GM06990 (cell line): ENCODE data around the gene ARMC2.

Experiments
- DNase-seq: peaks from one replicate; pipeline ENCODE4 v3.0.0-alpha.2; 2011; ENCODE audit not compliant: insufficient read length; ENCODE audit errors: extremely low read depth
- H3K27me3 ChIP-seq: replicated peaks from 2 replicates; pipeline ENCODE4 v1.6.0; 2011; ENCODE audit warnings: low read length; ENCODE audit not compliant: control insufficient read depth, insufficient read depth
- H3K36me3 ChIP-seq: 2 replicates; pipeline ENCODE4 v1.5.1; 2011; ENCODE audit warnings: low read length; ENCODE audit not compliant: control insufficient read depth, insufficient read depth
- H3K4me3 ChIP-seq: replicated peaks from 2 replicates; pipeline ENCODE4 v1.5.1; 2011; ENCODE audit warnings: low read depth, mild to moderate bottlenecking, control low read depth, low read length
- TF ChIP-seq, protein P1 (sequence below): IDR thresholded peaks from 2 replicates; pipeline ENCODE4 v1.5.1; 2011; ENCODE audit warnings: low read length, control low read depth, mild to moderate bottlenecking, inconsistent platforms; ENCODE audit not compliant: insufficient read depth, poor library complexity, severe bottlenecking

Gene ARMC2

DNA sequence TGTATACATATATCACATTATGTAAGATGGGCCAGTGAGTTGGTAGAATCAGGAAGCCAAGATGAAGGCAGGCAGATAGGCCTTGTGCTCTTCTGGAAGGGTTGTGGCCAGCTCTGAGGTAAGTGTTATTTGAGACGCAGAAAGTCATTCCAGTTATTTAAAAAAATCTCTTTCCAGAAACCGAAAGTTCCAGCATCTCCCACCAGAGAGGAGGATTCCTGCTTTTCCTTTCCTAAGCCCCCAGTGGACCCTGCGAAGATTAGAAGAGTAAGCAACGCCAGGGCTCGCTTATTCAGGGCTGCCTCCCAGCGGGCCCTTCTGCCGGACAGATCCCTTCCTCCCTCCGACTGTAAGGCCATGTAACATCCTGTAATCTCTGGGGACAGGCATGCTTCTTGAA lies 20.4 kb downstream of the ARMC2 start:
- Histone ChIP-seq H3K4me3 (no peak overlapping the region), H3K27me3 (peaks cover 1% of the 10 kb centered on the region), H3K36me3 (no peaks in the 10 kb centered on the region)
- DNase-seq = no peak
- TF ChIP-seq, protein P1, sequence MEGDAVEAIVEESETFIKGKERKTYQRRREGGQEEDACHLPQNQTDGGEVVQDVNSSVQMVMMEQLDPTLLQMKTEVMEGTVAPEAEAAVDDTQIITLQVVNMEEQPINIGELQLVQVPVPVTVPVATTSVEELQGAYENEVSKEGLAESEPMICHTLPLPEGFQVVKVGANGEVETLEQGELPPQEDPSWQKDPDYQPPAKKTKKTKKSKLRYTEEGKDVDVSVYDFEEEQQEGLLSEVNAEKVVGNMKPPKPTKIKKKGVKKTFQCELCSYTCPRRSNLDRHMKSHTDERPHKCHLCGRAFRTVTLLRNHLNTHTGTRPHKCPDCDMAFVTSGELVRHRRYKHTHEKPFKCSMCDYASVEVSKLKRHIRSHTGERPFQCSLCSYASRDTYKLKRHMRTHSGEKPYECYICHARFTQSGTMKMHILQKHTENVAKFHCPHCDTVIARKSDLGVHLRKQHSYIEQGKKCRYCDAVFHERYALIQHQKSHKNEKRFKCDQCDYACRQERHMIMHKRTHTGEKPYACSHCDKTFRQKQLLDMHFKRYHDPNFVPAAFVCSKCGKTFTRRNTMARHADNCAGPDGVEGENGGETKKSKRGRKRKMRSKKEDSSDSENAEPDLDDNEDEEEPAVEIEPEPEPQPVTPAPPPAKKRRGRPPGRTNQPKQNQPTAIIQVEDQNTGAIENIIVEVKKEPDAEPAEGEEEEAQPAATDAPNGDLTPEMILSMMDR = no peak

DNA sequence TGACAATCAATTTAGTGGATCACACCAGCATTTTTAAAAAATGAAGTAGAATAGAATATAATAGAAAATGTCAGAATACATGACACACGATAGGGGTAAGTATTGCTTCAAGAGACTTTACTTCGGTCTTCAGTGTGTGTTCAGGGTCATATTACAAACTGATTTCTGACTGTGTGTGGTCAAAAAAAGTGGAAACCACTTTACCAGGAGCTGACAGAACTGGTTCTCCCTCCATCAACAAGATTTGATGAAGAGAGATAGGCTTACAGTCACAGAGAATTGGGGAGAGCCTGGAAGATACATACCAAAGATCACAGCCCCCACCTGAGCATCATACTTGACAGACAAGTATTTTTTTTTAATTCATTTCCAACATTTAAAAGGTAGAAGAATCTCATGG lies 21.7 kb downstream of the ARMC2 start:
- no peak for DNase-seq
- H3K4me3 ChIP-seq = no peak overlapping the region
- TF ChIP-seq, protein P1 = no peak
- H3K27me3 ChIP-seq = peaks cover 1% of the 10 kb centered on the region
- H3K36me3 ChIP-seq = no peaks in the 10 kb centered on the region

DNA sequence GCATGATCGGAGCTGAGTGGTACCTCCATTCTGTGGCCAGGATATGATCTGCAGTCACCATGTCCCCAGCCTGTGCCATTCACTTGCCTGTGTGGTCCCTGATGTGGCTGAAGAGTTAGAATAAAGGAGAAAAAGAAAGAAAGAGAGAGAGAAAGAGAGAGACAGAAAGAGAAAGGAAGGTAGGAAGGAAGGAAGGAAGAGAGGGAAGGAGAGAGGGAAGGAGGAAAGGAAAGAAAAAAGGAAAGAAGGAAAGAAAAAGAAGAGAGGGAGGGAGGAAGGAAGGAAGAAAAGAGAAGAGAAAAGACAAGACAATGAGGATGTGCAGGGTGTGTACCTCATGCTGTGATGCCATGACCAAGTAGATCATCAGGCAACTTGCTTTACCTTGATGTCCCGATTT lies 22.1 kb downstream of the ARMC2 start:
- Histone ChIP-seq H3K4me3 (no peak overlapping the region), H3K36me3 (no peaks in the 10 kb centered on the region), H3K27me3 (peaks cover 1% of the 10 kb centered on the region)
- no peak for DNase-seq
- TF ChIP-seq, protein P1 = no peak

DNA sequence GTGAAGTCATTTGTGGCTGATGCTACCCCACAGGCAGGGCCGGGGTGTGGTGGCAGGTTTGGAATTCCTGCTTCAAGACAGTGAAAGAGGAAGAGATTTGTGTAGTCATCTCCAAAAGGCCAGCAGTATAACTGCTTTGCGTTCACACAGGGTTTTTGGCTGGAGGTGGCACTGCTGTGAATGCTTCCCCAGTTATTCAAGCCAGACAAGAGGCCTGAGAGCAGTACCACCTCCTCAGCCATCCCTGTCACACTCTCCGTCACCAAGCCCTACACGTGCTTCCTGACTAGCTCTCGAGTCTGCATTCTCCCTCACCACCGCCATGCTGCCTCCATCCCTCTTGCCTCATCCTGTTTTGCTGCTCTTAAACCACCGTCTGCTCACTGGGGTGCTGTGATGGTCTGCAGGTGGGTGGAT lies 23.9 kb downstream of the ARMC2 start:
- TF ChIP-seq, protein P1 = no peak
- Histone ChIP-seq H3K27me3 (no peaks in the 10 kb centered on the region; the same call in 1 of the 2 replicates), H3K36me3 (no peaks in the 10 kb centered on the region), H3K4me3 (no peak overlapping the region)
- DNase-seq = no peak

DNA sequence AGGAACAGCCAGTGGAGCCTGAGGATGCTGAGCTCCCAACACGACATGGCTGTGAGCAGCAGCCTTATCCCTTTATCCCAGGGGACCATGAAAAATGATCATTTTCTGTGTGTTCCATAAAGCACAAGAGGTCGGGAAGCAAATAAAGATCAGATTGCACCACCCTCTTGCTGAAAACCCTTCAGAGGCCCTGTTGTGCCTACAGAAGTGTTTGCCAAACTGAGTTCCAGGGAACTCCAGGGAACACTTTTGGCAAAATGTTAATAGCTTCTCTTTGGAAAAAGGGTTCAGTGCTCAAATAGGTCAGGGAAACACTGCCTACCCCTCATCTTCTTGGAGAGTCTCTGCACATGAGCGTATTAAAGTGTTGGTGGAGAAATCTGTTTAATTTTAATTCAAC lies 24.4 kb downstream of the ARMC2 start:
- H3K36me3 ChIP-seq = no peaks in the 10 kb centered on the region
- H3K4me3 ChIP-seq = no peak overlapping the region
- DNase-seq = no peak
- TF ChIP-seq, protein P1 = no peak
- no peaks in the 10 kb centered on the region; the same call in 1 of the 2 replicates for H3K27me3 ChIP-seq

DNA sequence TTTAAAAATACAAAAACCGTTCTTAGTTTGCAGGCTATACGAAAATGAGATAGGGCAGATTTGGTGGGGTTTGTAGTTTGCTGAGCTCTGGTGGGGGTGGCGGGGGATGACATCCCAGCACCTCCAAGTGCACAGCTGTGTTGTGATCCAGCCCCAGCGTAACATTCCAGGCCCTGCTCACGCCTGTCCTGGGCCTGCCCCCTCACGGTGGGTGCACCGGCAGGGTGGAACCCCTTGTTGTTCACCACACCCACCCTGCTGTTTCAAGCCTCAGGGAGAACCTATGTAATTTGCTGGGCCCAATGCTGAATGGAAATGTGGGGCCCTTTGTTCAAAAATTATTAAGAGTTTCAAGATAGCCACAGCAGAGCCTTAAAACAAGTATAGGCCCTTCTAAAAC lies 25.0 kb downstream of the ARMC2 start:
- H3K4me3 ChIP-seq = no peak overlapping the region
- H3K27me3 ChIP-seq = no peaks in the 10 kb centered on the region; the same call in 1 of the 2 replicates
- DNase-seq = no peak
- TF ChIP-seq, protein P1 = no peak
- H3K36me3 ChIP-seq = no peaks in the 10 kb centered on the region
